GM19239 (cell line): ENCODE results near the gene PAQR6.
A peak's percentile ranks its signal among the peaks of the same experiment; 100 is the strongest.

Experiments
- DNase-seq: peaks from one replicate; pipeline ENCODE4 v3.0.0; 2011; ENCODE audit warnings: low spot score; ENCODE audit not compliant: insufficient read length
- FAIRE-seq: peaks from 2 replicates; lab custom pipeline; 2011; peaks lifted over from hg19 to GRCh38; lab: Jason Lieb, UNC

PAQR6 gene

GRCh38 chr1:156247460-156248322 lies at the start of gene PAQR6:
PAQR6 (minus strand) TSS chr1:156248056; CDS start chr1:156246731, 1,325 bp downstream.
- FAIRE-seq: no peak
- DNase-seq: no peak

GRCh38 chr1:156295391-156295947 lies 47.6 kb upstream of the PAQR6 start, which contains the start of gene GLMP:
GLMP (minus strand) TSS chr1:156295679; CDS start chr1:156295645, 34 bp downstream.
- FAIRE-seq (peak; percentile 45), DNase-seq (peak; percentile 65)

GRCh38 chr1:156293895-156294294 lies 46.0 kb upstream of the PAQR6 start:
- DNase-seq: no peak
- no peak for FAIRE-seq

- FAIRE-seq: no peak
- no peak for DNase-seq
Measured at GRCh38 chr1:156293098-156293434, 45.2 kb upstream of the PAQR6 start.

- DNase-seq: peak; percentile 35
- FAIRE-seq: peak; percentile 42
Measured at GRCh38 chr1:156291226-156292061, 43.6 kb upstream of the PAQR6 start.

GRCh38 chr1:156289857-156290256 lies 42.0 kb upstream of the PAQR6 start:
- DNase-seq (no peak), FAIRE-seq (no peak)

- FAIRE-seq (no peak), DNase-seq (no peak)
Measured at GRCh38 chr1:156286061-156286460, 38.2 kb upstream of the PAQR6 start.

GRCh38 chr1:156285437-156285836 lies 37.6 kb upstream of the PAQR6 start:
- FAIRE-seq (no peak), DNase-seq (no peak)

- no peak for DNase-seq
- FAIRE-seq: no peak
Measured at GRCh38 chr1:156284757-156285156, 36.9 kb upstream of the PAQR6 start.

- DNase-seq: no peak
- FAIRE-seq: no peak
Measured at GRCh38 chr1:156284112-156284511, 36.3 kb upstream of the PAQR6 start, which contains the start of gene TMEM79. TMEM79 (plus strand) TSS chr1:156284325; CDS start chr1:156285227, 902 bp downstream.

- peak; percentile 11 for FAIRE-seq
- DNase-seq: no peak
Measured at GRCh38 chr1:156283521-156283920, 35.7 kb upstream of the PAQR6 start.

GRCh38 chr1:156282479-156283222 lies 34.8 kb upstream of the PAQR6 start, which contains the start of gene SMG5:
SMG5 (minus strand) TSS chr1:156282825; CDS start chr1:156282680, 145 bp downstream.
- FAIRE-seq (peak; percentile 99), DNase-seq (peak; percentile 91)

GRCh38 chr1:156281693-156282478 lies 34.0 kb upstream of the PAQR6 start:
- FAIRE-seq (peak; percentile 86), DNase-seq (no peak)

GRCh38 chr1:156281281-156281680 lies 33.4 kb upstream of the PAQR6 start:
- no peak for DNase-seq
- FAIRE-seq: no peak

- FAIRE-seq: no peak
- no peak for DNase-seq
Measured at GRCh38 chr1:156279837-156280236, 32.0 kb upstream of the PAQR6 start.

GRCh38 chr1:156276966-156277381 lies 29.1 kb upstream of the PAQR6 start:
- DNase-seq (no peak), FAIRE-seq (no peak)

- no peak for FAIRE-seq
- no peak for DNase-seq
Measured at GRCh38 chr1:156276532-156276931, 28.7 kb upstream of the PAQR6 start.

GRCh38 chr1:156270314-156270713 lies 22.5 kb upstream of the PAQR6 start:
- DNase-seq (no peak), FAIRE-seq (no peak)

GRCh38 chr1:156268336-156268735 lies 20.5 kb upstream of the PAQR6 start:
- no peak for DNase-seq
- FAIRE-seq: no peak
